ENCODE results near the gene CYLD.

DNA sequence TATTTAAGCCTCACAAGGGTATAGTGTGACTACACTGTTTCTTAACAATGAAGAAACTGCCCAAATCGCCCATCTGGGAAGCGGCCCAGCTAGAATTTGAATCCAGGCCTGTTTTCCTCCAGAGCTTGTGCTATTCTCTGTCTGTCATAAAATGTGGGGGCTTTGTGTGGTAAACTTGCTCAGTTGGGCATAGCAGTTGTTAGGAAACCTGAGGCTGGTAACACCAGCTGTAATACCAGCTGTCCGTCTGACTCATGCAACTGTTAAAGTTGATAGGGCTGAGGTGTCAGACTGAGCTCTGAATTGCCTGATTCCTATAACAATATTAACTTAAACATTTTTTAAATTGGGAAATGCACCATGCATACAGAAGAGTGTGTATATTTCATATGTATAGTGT lies 39.2 kb upstream of the CYLD start:
- TF ChIP-seq FOXA1 (IDR thresholded peaks at IDR 0.05) (no peak), ELF4 (IDR thresholded peaks at IDR 0.05) (no peak), HDGF (IDR thresholded peaks at IDR 0.05; ENCODE audit: borderline replicate concordance) (no peak), L3MBTL2 (conservative IDR thresholded peaks at IDR 0.05) (no peak), SP1 (IDR thresholded peaks at IDR 0.05) (no peak), FOXM1 (IDR thresholded peaks at IDR 0.05; ENCODE audit: borderline replicate concordance) (no peak), FOXK2 (IDR thresholded peaks at IDR 0.05) (no peak), CTBP1 (IDR thresholded peaks at IDR 0.05; ENCODE audit: borderline replicate concordance) (no peak), NFRKB (IDR thresholded peaks at IDR 0.05) (no peak), BHLHE40 (IDR thresholded peaks at IDR 0.05; ENCODE audit: borderline replicate concordance) (no peak), TARDBP (IDR thresholded peaks at IDR 0.05) (no peak), ZNF384 (IDR thresholded peaks at IDR 0.05) (no peak), ARNT (IDR thresholded peaks at IDR 0.05) (no peak), SUZ12 (IDR thresholded peaks at IDR 0.05) (no peak)
